Activated naive CD8-positive, alpha-beta T cell treated with anti-CD3 and anti-CD28 coated beads, Interleukin-2, amount 10 ng/mL, durations not matched to agents 7 days and 5 days (primary cell): ENCODE results near the gene ARID5B. TPM values are rescaled to one million over a fixed set of nuclear protein-coding genes. Genes with fewer than 3 reads are reported as not detected.

ENCODE experiments used
- ATAC-seq: fragments of 150-1000 bp; cut with Tn5 transposase; one replicate; pipeline ENCODE4 v1.10.0; 2021; ENCODE audit warnings: low read depth, moderate library complexity
- POLR2A ChIA-PET: fragments of 350-600 bp; sonication (Branson Sonifier 250); formaldehyde crosslinking; loops from one replicate; lab custom pipeline; 2021; ENCODE audit warnings: antibody characterized with exemption; lab: Charles Lee
- DNase-seq: peaks from one replicate; pipeline ENCODE4 v3.0.0; 2021
- H3K27ac Mint-ChIP-seq: one replicate; pipeline ENCODE4 v1.8.0; 2022; ENCODE audit warnings: mild to moderate bottlenecking, mixed read lengths
- H3K27me3 Mint-ChIP-seq: one replicate; pipeline ENCODE4 v1.8.0; 2022; ENCODE audit warnings: mild to moderate bottlenecking, moderate library complexity, mixed read lengths
- H3K36me3 Mint-ChIP-seq: one replicate; pipeline ENCODE4 v1.8.0; 2021; ENCODE audit warnings: mild to moderate bottlenecking, mixed read lengths
- H3K4me1 Mint-ChIP-seq: one replicate; pipeline ENCODE4 v1.8.0; 2021; ENCODE audit warnings: mixed read lengths
- H3K4me3 Mint-ChIP-seq: one replicate; pipeline ENCODE4 v1.8.0; 2022; ENCODE audit warnings: mild to moderate bottlenecking, moderate library complexity, mixed read lengths
- H3K9me3 Mint-ChIP-seq: one replicate; pipeline ENCODE4 v1.8.0; 2021; ENCODE audit warnings: mixed read lengths
- total RNA-seq, 2 experiments: library from RNA; stranded (reverse); gene quantifications; one replicate each; pipeline ENCODE4 v1.2.3, GENCODE V29; 2021

ARID5B gene
- total RNA-seq, 2 experiments from 2014 or later: 25.4 to 26.1 TPM

GRCh38 chr10:61989995-61990760 is 88.7 kb downstream of the ARID5B start:
- peaks cover 2% of the 10 kb centered on the region for H3K9me3 Mint-ChIP-seq
- no peak for ATAC-seq

GRCh38 chr10:61990761-61991135 is 89.2 kb downstream of the ARID5B start:
- POLR2A ChIA-PET: no interaction called here
- H3K36me3 Mint-ChIP-seq: peaks cover 38% of the 10 kb centered on the region
- ATAC-seq (no peak), DNase-seq (no peak)
- no peak overlapping the region for H3K4me3 Mint-ChIP-seq
- peaks cover 48% of the 10 kb centered on the region for H3K4me1 Mint-ChIP-seq
- H3K27ac Mint-ChIP-seq: no peak overlapping the region
- H3K9me3 Mint-ChIP-seq: peaks cover 2% of the 10 kb centered on the region
- no peaks in the 10 kb centered on the region for H3K27me3 Mint-ChIP-seq

More at GRCh38 chr10:61989995-61990760, 88.7 kb downstream of the ARID5B start:
- POLR2A ChIA-PET: no interaction called here
- no peak overlapping the region for H3K4me3 Mint-ChIP-seq
- DNase-seq: no peak
- H3K27ac Mint-ChIP-seq: peak overlapping the region; percentile 23
- peaks cover 36% of the 10 kb centered on the region for H3K36me3 Mint-ChIP-seq
- no peaks in the 10 kb centered on the region for H3K27me3 Mint-ChIP-seq
- peaks cover 52% of the 10 kb centered on the region for H3K4me1 Mint-ChIP-seq

- Mint-ChIP-seq H3K9me3 (peaks cover 2% of the 10 kb centered on the region), H3K4me3 (no peak overlapping the region), H3K4me1 (peaks cover 48% of the 10 kb centered on the region), H3K36me3 (peaks cover 39% of the 10 kb centered on the region), H3K27ac (no peak overlapping the region), H3K27me3 (no peaks in the 10 kb centered on the region)
- ATAC-seq (no peak), DNase-seq (no peak)
- POLR2A ChIA-PET: no interaction called here
Observed at GRCh38 chr10:61991166-61991565, 89.7 kb downstream of the ARID5B start.

- DNase-seq (no peak), ATAC-seq (no peak)
- Mint-ChIP-seq H3K4me1 (peaks cover 44% of the 10 kb centered on the region), H3K27me3 (no peaks in the 10 kb centered on the region), H3K9me3 (peaks cover 2% of the 10 kb centered on the region), H3K4me3 (peak overlapping the region; percentile 50), H3K27ac (peak overlapping the region; percentile 69), H3K36me3 (peaks cover 37% of the 10 kb centered on the region)
- POLR2A ChIA-PET: interaction anchor here (0.8 kb wide), 2 partner anchors 92 to 95 kb away, joined by 3 to 4 read pairs; no protein-coding TSS in a partner anchor
Observed at GRCh38 chr10:61992059-61992460, 90.6 kb downstream of the ARID5B start.

- POLR2A ChIA-PET: interaction anchor here (0.5 to 0.8 kb wide), 3 partner anchors 93 to 255 kb away, joined by 3 to 4 read pairs (median 3); no protein-coding TSS in a partner anchor
- Mint-ChIP-seq H3K4me3 (peak overlapping the region; percentile 58), H3K27me3 (no peaks in the 10 kb centered on the region), H3K4me1 (peaks cover 38% of the 10 kb centered on the region), H3K36me3 (peaks cover 44% of the 10 kb centered on the region), H3K27ac (peak overlapping the region; percentile 69), H3K9me3 (peaks cover 2% of the 10 kb centered on the region)
- no peak for DNase-seq
- ATAC-seq: peak; percentile 37
Observed at GRCh38 chr10:61992671-61993668, 91.5 kb downstream of the ARID5B start.

- Mint-ChIP-seq H3K27me3 (no peaks in the 10 kb centered on the region), H3K4me1 (peaks cover 35% of the 10 kb centered on the region)
- ATAC-seq: no peak
Observed at GRCh38 chr10:61993711-61994401, 92.4 kb downstream of the ARID5B start.

GRCh38 chr10:61994405-61995219 is 93.1 kb downstream of the ARID5B start:
- Mint-ChIP-seq H3K4me3 (no peak overlapping the region), H3K4me1 (peaks cover 35% of the 10 kb centered on the region), H3K27ac (no peak overlapping the region), H3K36me3 (peaks cover 58% of the 10 kb centered on the region), H3K27me3 (no peaks in the 10 kb centered on the region), H3K9me3 (peaks cover 2% of the 10 kb centered on the region)
- ATAC-seq (no peak), DNase-seq (no peak)
- POLR2A ChIA-PET: no interaction called here

More at GRCh38 chr10:61993711-61994401, 92.4 kb downstream of the ARID5B start:
- H3K27ac Mint-ChIP-seq: peak overlapping the region; percentile 46
- DNase-seq: no peak
- peaks cover 52% of the 10 kb centered on the region for H3K36me3 Mint-ChIP-seq
- peak overlapping the region; percentile 46 for H3K4me3 Mint-ChIP-seq
- POLR2A ChIA-PET: no interaction called here
- peaks cover 2% of the 10 kb centered on the region for H3K9me3 Mint-ChIP-seq

GRCh38 chr10:61995220-61995503 is 93.7 kb downstream of the ARID5B start:
- no peak for ATAC-seq
- no peak for DNase-seq
- H3K27me3 Mint-ChIP-seq: no peaks in the 10 kb centered on the region
- peaks cover 2% of the 10 kb centered on the region for H3K9me3 Mint-ChIP-seq
- no peak overlapping the region for H3K27ac Mint-ChIP-seq
- H3K36me3 Mint-ChIP-seq: peaks cover 62% of the 10 kb centered on the region
- H3K4me1 Mint-ChIP-seq: peaks cover 33% of the 10 kb centered on the region
- no peak overlapping the region for H3K4me3 Mint-ChIP-seq
- POLR2A ChIA-PET: no interaction called here

GRCh38 chr10:61998937-61999336 is 97.4 kb downstream of the ARID5B start:
- no peak for DNase-seq
- Mint-ChIP-seq H3K9me3 (no peaks in the 10 kb centered on the region), H3K4me3 (no peak overlapping the region), H3K4me1 (peaks cover 17% of the 10 kb centered on the region), H3K36me3 (peaks cover 62% of the 10 kb centered on the region), H3K27me3 (no peaks in the 10 kb centered on the region), H3K27ac (no peak overlapping the region)
- no peak for ATAC-seq
- POLR2A ChIA-PET: no interaction called here

GRCh38 chr10:62000037-62000603 is 98.6 kb downstream of the ARID5B start:
- DNase-seq (no peak), ATAC-seq (no peak)
- POLR2A ChIA-PET: no interaction called here
- H3K36me3 Mint-ChIP-seq: peaks cover 70% of the 10 kb centered on the region
- H3K27ac Mint-ChIP-seq: no peak overlapping the region
- H3K27me3 Mint-ChIP-seq: no peaks in the 10 kb centered on the region
- H3K4me1 Mint-ChIP-seq: peaks cover 16% of the 10 kb centered on the region
- no peaks in the 10 kb centered on the region for H3K9me3 Mint-ChIP-seq
- no peak overlapping the region for H3K4me3 Mint-ChIP-seq

- Mint-ChIP-seq H3K4me1 (peaks cover 18% of the 10 kb centered on the region), H3K36me3 (peaks cover 71% of the 10 kb centered on the region), H3K4me3 (no peak overlapping the region), H3K9me3 (no peaks in the 10 kb centered on the region), H3K27ac (no peak overlapping the region), H3K27me3 (no peaks in the 10 kb centered on the region)
- POLR2A ChIA-PET: no interaction called here
- ATAC-seq (no peak), DNase-seq (no peak)
Observed at GRCh38 chr10:62000726-62001125, 99.2 kb downstream of the ARID5B start.

GRCh38 chr10:62001898-62002297 is 100.4 kb downstream of the ARID5B start:
- H3K36me3 Mint-ChIP-seq: peaks cover 78% of the 10 kb centered on the region
- H3K9me3 Mint-ChIP-seq: peaks cover 1% of the 10 kb centered on the region
- ATAC-seq (no peak), DNase-seq (no peak)
- H3K4me3 Mint-ChIP-seq: no peak overlapping the region
- no peak overlapping the region for H3K27ac Mint-ChIP-seq
- peaks cover 17% of the 10 kb centered on the region for H3K4me1 Mint-ChIP-seq
- POLR2A ChIA-PET: no interaction called here
- no peaks in the 10 kb centered on the region for H3K27me3 Mint-ChIP-seq
